Large intestine (tissue), 3 donors: ENCODE measurements around the gene ADGRA1. TPM values are rescaled to one million over a fixed set of nuclear protein-coding genes. Genes with fewer than 3 reads are reported as not detected.

Source experiments
- DNase-seq, 2 donors: peaks; one replicate each; pipeline versions ENCODE4 v3.0.0 to v3.0.0-alpha.2; 2013
- H3K27ac ChIP-seq: one replicate; pipeline ENCODE4 v1.5.1; 2013; ENCODE audit warnings: low read length
- H3K27me3 ChIP-seq: 2 replicates; pipeline ENCODE4 v1.6.1; 2013; ENCODE audit warnings: low read length; ENCODE audit not compliant: control insufficient read depth, insufficient read depth
- H3K36me3 ChIP-seq: 2 replicates; pipeline ENCODE4 v1.6.1; 2013; ENCODE audit warnings: low read length; ENCODE audit not compliant: control insufficient read depth, insufficient read depth
- H3K4me1 ChIP-seq: one replicate; pipeline ENCODE4 v1.6.1; 2013; ENCODE audit warnings: low read length; ENCODE audit not compliant: control insufficient read depth, insufficient read depth
- H3K4me3 ChIP-seq: one replicate; pipeline ENCODE4 v1.5.1; 2013; ENCODE audit warnings: low read length
- H3K9me3 ChIP-seq: one replicate; pipeline ENCODE4 v1.6.1; 2013; ENCODE audit warnings: mild to moderate bottlenecking, low read depth, low read length, moderate library complexity; ENCODE audit not compliant: control insufficient read depth
- WGBS: methylation state at CpG from one replicate; pipeline ENCODE4 v1.1.5; 2013; ENCODE audit warnings: low lambda C conversion rate; ENCODE audit not compliant: insufficient coverage; 5-methylcytosine and 5-hydroxymethylcytosine counted together
- polyA plus RNA-seq: library from polyadenylated mRNA; unstranded; fragments of 120-200 nt; gene quantifications from one replicate; pipeline ENCODE4 v1.2.1, GENCODE V29; 2013

The ADGRA1 gene
- polyA plus RNA-seq, 1 donor = 0.40 TPM

GRCh38 chr10:133163889-133164815 lies 76.4 kb downstream of the ADGRA1 start:
- Histone ChIP-seq H3K36me3 (peaks cover 22% of the 10 kb centered on the region), H3K9me3 (no peaks in the 10 kb centered on the region), H3K27ac (no peak overlapping the region), H3K4me3 (no peak overlapping the region), H3K4me1 (peaks cover 21% of the 10 kb centered on the region), H3K27me3 (peaks cover 5% of the 10 kb centered on the region)
- WGBS = no CpG with 5 or more reads among the region's 31 CpGs
- no peak for DNase-seq

GRCh38 chr10:133164816-133165555 lies 77.3 kb downstream of the ADGRA1 start:
- peaks cover 16% of the 10 kb centered on the region for H3K4me1 ChIP-seq
- WGBS = no CpG with 5 or more reads among the region's 26 CpGs
- peaks cover 23% of the 10 kb centered on the region for H3K36me3 ChIP-seq
- peaks cover 5% of the 10 kb centered on the region for H3K27me3 ChIP-seq
- no peak overlapping the region for H3K4me3 ChIP-seq
- no peak for DNase-seq
- peaks cover 3% of the 10 kb centered on the region for H3K9me3 ChIP-seq
- no peak overlapping the region for H3K27ac ChIP-seq

- WGBS = no CpG with 5 or more reads among the region's 40 CpGs
- H3K4me1 ChIP-seq = peaks cover 16% of the 10 kb centered on the region
- H3K4me3 ChIP-seq = no peak overlapping the region
- H3K9me3 ChIP-seq = peaks cover 3% of the 10 kb centered on the region
- peaks cover 5% of the 10 kb centered on the region for H3K27me3 ChIP-seq
- no peak overlapping the region for H3K27ac ChIP-seq
- no peak for DNase-seq
- peaks cover 23% of the 10 kb centered on the region for H3K36me3 ChIP-seq
These were observed 78.1 kb downstream of the ADGRA1 start for GRCh38 chr10:133165556-133166503.

GRCh38 chr10:133166504-133166827 lies 78.7 kb downstream of the ADGRA1 start:
- no peak overlapping the region for H3K4me3 ChIP-seq
- peaks cover 12% of the 10 kb centered on the region for H3K4me1 ChIP-seq
- DNase-seq = no peak
- peaks cover 23% of the 10 kb centered on the region for H3K36me3 ChIP-seq
- no peaks in the 10 kb centered on the region for H3K27me3 ChIP-seq
- 100% methylated on average over 1 of the region's 11 CpGs for WGBS
- peaks cover 3% of the 10 kb centered on the region for H3K9me3 ChIP-seq
- H3K27ac ChIP-seq = no peak overlapping the region

- peaks cover 7% of the 10 kb centered on the region for H3K4me1 ChIP-seq
- H3K9me3 ChIP-seq = peaks cover 3% of the 10 kb centered on the region
- H3K27ac ChIP-seq = no peak overlapping the region
- no CpG with 5 or more reads among the region's 66 CpGs for WGBS
- peaks cover 23% of the 10 kb centered on the region for H3K36me3 ChIP-seq
- H3K27me3 ChIP-seq = no peaks in the 10 kb centered on the region
- no peak for DNase-seq
- H3K4me3 ChIP-seq = no peak overlapping the region
These were observed 79.3 kb downstream of the ADGRA1 start for GRCh38 chr10:133166828-133167692.

GRCh38 chr10:133167693-133168616 lies 80.2 kb downstream of the ADGRA1 start:
- Histone ChIP-seq H3K27me3 (no peaks in the 10 kb centered on the region), H3K27ac (no peak overlapping the region), H3K4me3 (no peak overlapping the region), H3K4me1 (no peaks in the 10 kb centered on the region), H3K9me3 (peaks cover 3% of the 10 kb centered on the region), H3K36me3 (peaks cover 16% of the 10 kb centered on the region)
- WGBS = no CpG with 5 or more reads among the region's 37 CpGs
- DNase-seq = no peak

- Histone ChIP-seq H3K4me1 (no peaks in the 10 kb centered on the region), H3K9me3 (peaks cover 3% of the 10 kb centered on the region), H3K36me3 (peaks cover 16% of the 10 kb centered on the region), H3K27me3 (no peaks in the 10 kb centered on the region), H3K4me3 (no peak overlapping the region), H3K27ac (no peak overlapping the region)
- DNase-seq = no peak
- no CpG with 5 or more reads among the region's 14 CpGs for WGBS
These were observed 80.9 kb downstream of the ADGRA1 start for GRCh38 chr10:133168617-133169031.

GRCh38 chr10:133169173-133169947 lies 81.6 kb downstream of the ADGRA1 start:
- Histone ChIP-seq H3K9me3 (peaks cover 3% of the 10 kb centered on the region), H3K4me1 (no peaks in the 10 kb centered on the region), H3K4me3 (no peak overlapping the region), H3K27ac (no peak overlapping the region), H3K27me3 (no peaks in the 10 kb centered on the region), H3K36me3 (peaks cover 21% of the 10 kb centered on the region)
- DNase-seq = no peak
- no CpG with 5 or more reads among the region's 30 CpGs for WGBS
